BJ (cell line): ENCODE measurements around the gene FOXJ3. TPM values are rescaled to one million over a fixed set of nuclear protein-coding genes. Genes with fewer than 3 reads are reported as not detected.

Source experiments
- CTCF ChIA-PET: fragments of 350-600 bp; formaldehyde crosslinking; extraction: SDS; loops from one replicate; lab custom pipeline; 2021; ENCODE audit warnings: antibody characterized with exemption, inconsistent platforms; lab: Yijun Ruan, JAX
- POLR2A ChIA-PET: fragments of 300-600 bp; sonication (Branson Sonifier 250); formaldehyde crosslinking; extraction: SDS; loops from one replicate; lab custom pipeline; 2021; ENCODE audit warnings: antibody characterized with exemption; lab: Charles Lee
- DNase-seq: peaks from one replicate; pipeline ENCODE4 v3.0.0-alpha.2; 2011; ENCODE audit warnings: low read depth
- H3K27me3 ChIP-seq: 2 replicates; pipeline ENCODE4 v1.6.0; 2011; ENCODE audit warnings: low read length; ENCODE audit not compliant: control insufficient read depth, insufficient read depth
- H3K36me3 ChIP-seq: 2 replicates; pipeline ENCODE4 v1.5.1; 2011; ENCODE audit warnings: low read length; ENCODE audit not compliant: control insufficient read depth, insufficient read depth
- H3K4me3 ChIP-seq: 2 replicates; pipeline ENCODE4 v1.5.1; 2011; ENCODE audit warnings: low read depth, mild to moderate bottlenecking, control low read depth, low read length
- polyA plus RNA-seq: library from polyadenylated mRNA; depleted of rRNA; stranded (reverse); fragments of >200 nt; gene quantifications from 2 replicates; pipeline ENCODE4 v1.2.3, GENCODE V29; 2011
- TF ChIP-seq, protein P1 (sequence below): IDR thresholded peaks from 2 replicates; pipeline ENCODE4 v1.5.1; 2011; ENCODE audit warnings: low read depth, mild to moderate bottlenecking, control low read depth, inconsistent platforms, low read length, moderate library complexity; ENCODE audit not compliant: insufficient read depth

Gene FOXJ3
- polyA plus RNA-seq, 1 experiment, result 22.9 TPM

DNA sequence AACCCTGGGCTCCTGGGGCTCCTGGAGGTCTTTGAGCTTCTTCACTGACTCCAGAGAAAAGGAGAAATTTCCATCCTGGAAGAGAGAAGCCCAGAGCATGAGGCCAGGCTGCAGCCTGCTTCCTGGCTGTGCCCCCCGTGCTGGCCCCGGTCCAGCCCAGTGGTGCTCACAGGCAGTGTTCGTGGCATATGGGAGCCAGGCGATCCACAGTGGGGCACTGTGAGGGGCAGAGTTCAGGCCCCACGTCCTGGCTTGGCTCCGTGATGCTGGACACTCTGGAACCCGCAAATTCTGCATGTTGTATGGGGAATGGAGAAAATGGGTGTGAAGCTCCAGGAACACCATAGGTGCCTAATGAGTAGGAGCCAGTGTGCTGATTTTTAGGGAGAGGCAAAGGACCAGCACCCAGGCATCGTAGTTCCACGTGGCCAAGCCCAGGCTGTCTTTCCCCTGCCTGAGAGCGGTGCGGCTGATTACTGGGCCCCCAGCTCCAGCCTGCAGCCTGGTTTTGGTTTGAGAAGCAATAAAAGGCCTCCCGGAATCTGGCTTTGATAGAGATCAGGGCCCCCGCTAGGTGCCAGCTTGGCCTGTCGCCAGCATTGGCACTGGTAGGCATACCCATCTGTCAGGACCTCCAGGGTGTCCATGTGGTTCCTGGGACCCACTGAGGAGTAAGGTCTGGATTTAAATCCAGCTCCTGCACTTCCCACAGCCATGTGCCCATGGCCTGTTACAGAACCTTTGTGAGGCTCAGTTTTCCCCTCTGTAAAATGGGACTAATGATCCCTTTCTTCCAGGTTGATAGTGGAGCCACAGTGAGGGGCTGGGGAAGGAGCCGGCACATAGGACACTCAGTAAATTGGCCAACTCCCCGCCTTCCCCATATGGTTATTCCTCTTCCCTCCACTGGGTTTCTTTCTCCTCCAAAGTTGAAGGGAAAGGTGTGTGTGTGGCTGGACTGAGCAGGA lies 171.2 kb downstream of the FOXJ3 start:
- TF ChIP-seq, protein P1, sequence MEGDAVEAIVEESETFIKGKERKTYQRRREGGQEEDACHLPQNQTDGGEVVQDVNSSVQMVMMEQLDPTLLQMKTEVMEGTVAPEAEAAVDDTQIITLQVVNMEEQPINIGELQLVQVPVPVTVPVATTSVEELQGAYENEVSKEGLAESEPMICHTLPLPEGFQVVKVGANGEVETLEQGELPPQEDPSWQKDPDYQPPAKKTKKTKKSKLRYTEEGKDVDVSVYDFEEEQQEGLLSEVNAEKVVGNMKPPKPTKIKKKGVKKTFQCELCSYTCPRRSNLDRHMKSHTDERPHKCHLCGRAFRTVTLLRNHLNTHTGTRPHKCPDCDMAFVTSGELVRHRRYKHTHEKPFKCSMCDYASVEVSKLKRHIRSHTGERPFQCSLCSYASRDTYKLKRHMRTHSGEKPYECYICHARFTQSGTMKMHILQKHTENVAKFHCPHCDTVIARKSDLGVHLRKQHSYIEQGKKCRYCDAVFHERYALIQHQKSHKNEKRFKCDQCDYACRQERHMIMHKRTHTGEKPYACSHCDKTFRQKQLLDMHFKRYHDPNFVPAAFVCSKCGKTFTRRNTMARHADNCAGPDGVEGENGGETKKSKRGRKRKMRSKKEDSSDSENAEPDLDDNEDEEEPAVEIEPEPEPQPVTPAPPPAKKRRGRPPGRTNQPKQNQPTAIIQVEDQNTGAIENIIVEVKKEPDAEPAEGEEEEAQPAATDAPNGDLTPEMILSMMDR, result no peak
- no peak overlapping the region for H3K4me3 ChIP-seq
- ChIA-PET POLR2A (no interaction called here), CTCF (interaction anchor here (2.5 to 4.0 kb wide), 2 partner anchors 10 to 17 kb away, joined by 7 to 26 read pairs; no protein-coding TSS in a partner anchor)
- no peak for DNase-seq
- H3K36me3 ChIP-seq, result no peaks in the 10 kb centered on the region
- H3K27me3 ChIP-seq, result peaks cover 1% of the 10 kb centered on the region

DNA sequence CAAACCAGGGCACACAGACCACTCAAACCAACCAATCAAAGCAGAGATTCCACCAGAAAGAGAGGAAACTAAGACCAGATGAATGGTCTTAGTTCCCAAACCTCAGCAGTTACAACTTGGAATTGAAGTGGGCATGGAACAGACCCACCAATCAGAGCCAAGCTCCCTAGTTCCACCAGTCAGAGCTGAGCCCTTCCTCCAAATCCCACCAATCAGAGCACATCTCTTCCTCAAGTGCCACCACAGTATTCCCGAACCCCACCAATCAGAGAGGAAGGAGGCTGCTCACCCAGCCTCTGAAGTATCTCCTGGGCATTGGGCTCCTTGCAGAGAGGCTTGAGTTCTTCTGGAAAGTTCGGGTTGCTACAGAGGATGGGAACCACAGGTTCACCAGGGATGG lies 171.9 kb downstream of the FOXJ3 start:
- no peak overlapping the region for H3K4me3 ChIP-seq
- no peak for DNase-seq
- H3K36me3 ChIP-seq, result no peaks in the 10 kb centered on the region
- ChIA-PET CTCF (interaction anchor here (1.1 to 4.0 kb wide), 3 partner anchors 8 to 16 kb away, joined by 3 to 26 read pairs (median 7); no protein-coding TSS in a partner anchor), POLR2A (no interaction called here)
- TF ChIP-seq, protein P1, result no peak
- H3K27me3 ChIP-seq, result peaks cover 1% of the 10 kb centered on the region

DNA sequence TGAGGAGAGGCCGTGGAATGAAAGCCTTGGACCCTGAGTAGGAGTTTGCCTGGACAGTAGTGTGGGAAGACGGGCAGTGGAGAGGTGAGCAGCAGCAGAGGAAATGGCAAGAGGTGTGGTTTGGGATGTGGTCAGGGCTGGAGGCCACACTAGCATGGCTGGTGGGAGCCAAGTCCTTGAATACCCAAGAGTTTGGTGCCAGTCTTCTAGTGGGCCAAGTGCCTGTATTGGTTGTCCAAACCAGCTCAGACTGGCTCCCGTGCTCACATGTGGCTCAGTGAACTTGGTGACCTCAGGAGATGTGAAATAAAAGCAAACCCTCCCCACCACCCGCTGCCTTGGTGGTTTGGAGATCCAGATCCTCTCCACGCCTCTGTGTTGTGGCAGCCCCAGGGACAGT lies 172.9 kb downstream of the FOXJ3 start:
- DNase-seq, result no peak
- Histone ChIP-seq H3K36me3 (no peaks in the 10 kb centered on the region), H3K4me3 (no peak overlapping the region), H3K27me3 (peaks cover 1% of the 10 kb centered on the region)
- CTCF ChIA-PET, result interaction anchor here (1.1 to 4.0 kb wide), 2 partner anchors 9 to 11 kb away, joined by 3 to 26 read pairs; no protein-coding TSS in a partner anchor
- TF ChIP-seq, protein P1, result no peak
- POLR2A ChIA-PET, result no interaction called here

DNA sequence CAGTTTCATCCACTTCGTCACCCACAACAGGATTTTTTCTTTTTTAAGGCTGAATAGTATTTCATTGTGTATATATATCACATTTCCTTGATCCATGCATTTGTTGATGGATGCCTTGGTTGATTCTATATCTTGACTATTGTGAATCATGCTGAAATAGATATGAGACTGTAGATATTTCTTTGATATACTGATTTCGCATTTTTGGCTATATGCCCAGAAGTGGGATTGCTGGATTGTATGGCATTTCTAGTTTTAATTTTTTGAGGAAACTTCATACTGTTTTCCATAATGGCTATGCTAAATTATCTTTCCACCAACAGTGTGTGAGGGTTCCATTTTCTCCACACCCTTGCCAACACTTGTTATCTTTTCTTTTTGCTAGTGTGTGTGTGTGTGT lies 176.8 kb downstream of the FOXJ3 start:
- ChIA-PET POLR2A (no interaction called here), CTCF (interaction anchor here (1.8 to 6.8 kb wide), 2 partner anchors 11 to 15 kb away, joined by 6 to 46 read pairs; no protein-coding TSS in a partner anchor)
- Histone ChIP-seq H3K36me3 (no peaks in the 10 kb centered on the region), H3K27me3 (peaks cover 1% of the 10 kb centered on the region), H3K4me3 (no peak overlapping the region)
- TF ChIP-seq, protein P1, result no peak
- no peak for DNase-seq

DNA sequence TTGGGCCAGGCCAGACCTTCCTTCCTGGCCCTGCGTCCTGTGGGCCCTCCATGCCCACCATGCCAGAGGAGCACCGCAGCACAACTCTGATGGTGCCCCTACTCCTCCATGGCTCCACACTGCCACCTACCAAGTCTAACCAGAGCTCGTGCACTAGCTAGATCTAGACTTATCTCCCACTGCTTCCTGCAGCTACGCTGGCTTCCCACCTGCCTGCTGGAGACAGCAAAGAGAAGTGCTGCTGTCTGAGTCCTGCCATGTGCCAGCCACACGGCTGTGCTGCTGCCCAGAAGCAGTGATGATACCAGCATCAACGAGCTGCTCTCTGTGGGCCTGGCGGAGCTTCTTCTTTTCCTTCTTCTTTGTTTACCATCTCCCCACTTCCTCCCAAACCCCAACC lies 177.4 kb downstream of the FOXJ3 start:
- TF ChIP-seq, protein P1, result no peak
- no peak for DNase-seq
- ChIA-PET CTCF (interaction anchor here (1.8 to 6.8 kb wide), 2 partner anchors 10 to 15 kb away, joined by 6 to 46 read pairs; no protein-coding TSS in a partner anchor), POLR2A (no interaction called here)
- H3K4me3 ChIP-seq, result no peak overlapping the region
- peaks cover 4% of the 10 kb centered on the region for H3K27me3 ChIP-seq
- no peaks in the 10 kb centered on the region for H3K36me3 ChIP-seq
